Measurements from ENCODE around the gene AXL.

DNA sequence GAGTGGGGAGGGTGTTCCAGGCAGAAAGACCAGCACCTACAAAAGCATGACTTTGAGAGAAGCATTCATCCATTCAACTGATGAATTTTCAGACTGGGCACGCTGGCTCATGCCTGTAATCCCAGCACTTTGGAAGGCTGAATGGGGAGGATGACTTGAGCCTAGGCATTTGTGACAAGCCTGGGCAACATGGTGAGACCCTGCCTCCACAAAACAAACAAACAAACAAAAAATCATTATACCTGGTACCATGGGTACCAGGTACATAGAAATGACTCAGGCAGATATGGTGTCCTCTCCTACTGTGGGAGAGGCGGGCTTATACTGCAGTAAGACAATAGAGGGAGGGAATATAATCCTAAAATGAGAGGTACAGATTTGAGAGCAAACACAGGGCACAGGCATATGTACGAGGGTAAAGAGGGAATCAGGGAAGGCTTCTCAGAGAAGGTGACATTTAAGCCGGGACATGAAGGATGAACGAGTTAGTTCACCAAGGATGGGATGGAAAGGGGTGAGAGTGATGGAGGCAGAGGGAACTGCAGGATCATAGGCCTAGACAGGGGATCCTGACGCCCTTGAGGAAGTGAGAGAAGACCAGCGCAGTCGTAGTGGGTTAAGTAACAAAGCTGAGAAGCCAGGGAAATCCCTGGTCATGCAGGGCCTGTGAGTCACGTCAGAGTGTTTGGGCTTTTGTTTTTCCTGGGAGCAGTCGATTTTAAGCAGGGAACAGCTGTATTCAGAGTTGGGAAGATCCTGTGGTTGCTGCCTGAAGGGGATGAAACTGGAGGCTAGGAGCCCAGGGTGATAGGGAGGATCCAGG is 23.1 kb upstream of the AXL start:
- TF ChIP-seq JUND (CRISPR knock-in tag; IDR thresholded peaks at IDR 0.05): no peak
- no peak for TF ChIP-seq ZFX (CRISPR knock-in tag; IDR thresholded peaks at IDR 0.05; ENCODE audit: low read depth)

Data from HepG2 (cell line).